Endothelial cell of umbilical vein (primary cell): ENCODE data around the gene CHIT1. TPM values are rescaled to one million over a fixed set of nuclear protein-coding genes. Genes with fewer than 3 reads are reported as not detected.

ENCODE experiments used
- BruUV-seq: library from RNA; stranded (reverse); fragments of 400-500 nt; replicated peaks from 2 replicates; lab custom pipeline; 2021; lab: Mats Ljungman, UMichigan
- CTCF ChIA-PET: fragments of 300-600, 350-600 bp; sonication (Branson Sonifier 250); formaldehyde crosslinking; loops from one replicate; lab custom pipeline; 2021; ENCODE audit warnings: antibody characterized with exemption, inconsistent platforms; lab: Charles Lee
- POLR2A ChIA-PET: fragments of 300-600, 350-600 bp; sonication (Branson Sonifier 250); formaldehyde crosslinking; loops from one replicate; lab custom pipeline; 2021; ENCODE audit warnings: antibody characterized with exemption, inconsistent platforms; lab: Charles Lee
- DNase-seq: peaks from one replicate; pipeline ENCODE4 v3.0.0-alpha.2; 2011; ENCODE audit warnings: low read depth, low spot score
- FAIRE-seq: peaks from 2 replicates; lab custom pipeline; 2011; peaks lifted over from hg19 to GRCh38; lab: Jason Lieb, UNC
- H2AFZ ChIP-seq: 2 replicates; pipeline ENCODE4 v1.6.0; 2012; ENCODE audit warnings: low read depth, low read length, control low read depth, inconsistent platforms
- H3K27ac ChIP-seq: 2 replicates; pipeline ENCODE4 v1.5.1; 2011; ENCODE audit warnings: low read depth, mild to moderate bottlenecking, control low read depth, low read length, moderate library complexity; ENCODE audit not compliant: insufficient read depth
- H3K27me3 ChIP-seq, 2 experiments: 2 replicates each; pipeline versions ENCODE4 v1.6.0 to v1.6.1; 2011; ENCODE audit warnings: low read length in 2 of 2, mixed read lengths in 1 of 2; ENCODE audit not compliant: control insufficient read depth in 2 of 2, insufficient read depth in 2 of 2
- H3K36me3 ChIP-seq, 2 experiments: 2 replicates in 1 of 2; 3 replicates in 1 of 2; pipeline ENCODE4 v1.5.1; 2011; ENCODE audit warnings: low read length in 2 of 2, mild to moderate bottlenecking in 1 of 2, moderate library complexity in 1 of 2; ENCODE audit not compliant: control insufficient read depth in 2 of 2, insufficient read depth in 2 of 2; ENCODE audit errors: extremely low read depth in 1 of 2
- H3K4me1 ChIP-seq: 3 replicates; pipeline ENCODE4 v1.5.1; 2011; ENCODE audit warnings: mild to moderate bottlenecking, low read length; ENCODE audit not compliant: control insufficient read depth, insufficient read depth; ENCODE audit errors: extremely low read depth
- H3K4me2 ChIP-seq: 2 replicates; pipeline ENCODE4 v1.6.1; 2011; ENCODE audit warnings: low read length, control low read depth, mixed read lengths; ENCODE audit not compliant: insufficient read depth
- H3K4me3 ChIP-seq, 3 experiments: fragments of 200-600 bp in 1 of 3; sonication (generic), shearing (Covaris generic) in 1 of 3; replicated peaks in 1 of 3; 2 replicates each; pipeline ENCODE4 v1.5.1; 2011 to 2016; ENCODE audit warnings: control low read depth in 3 of 3, low read length in 3 of 3, mild to moderate bottlenecking in 2 of 3, inconsistent platforms in 1 of 3, low read depth in 1 of 3, moderate library complexity in 1 of 3; ENCODE audit not compliant: insufficient read depth in 1 of 3
- H3K79me2 ChIP-seq: 2 replicates; pipeline ENCODE4 v1.6.0; 2012; ENCODE audit warnings: low read length, inconsistent platforms; ENCODE audit not compliant: control insufficient read depth, insufficient read depth
- H3K9ac ChIP-seq: replicated peaks from 2 replicates; pipeline ENCODE3; 2011; ENCODE audit warnings: low read length, control low read depth; ENCODE audit not compliant: insufficient read depth; ENCODE audit errors: extremely low read depth
- H3K9me1 ChIP-seq: replicated peaks from 3 replicates; pipeline ENCODE4 v1.6.0; 2011; ENCODE audit warnings: mild to moderate bottlenecking, low read length; ENCODE audit not compliant: control insufficient read depth, insufficient read depth; ENCODE audit errors: extremely low read depth
- H3K9me3 ChIP-seq: replicated peaks from 2 replicates; pipeline ENCODE4 v1.5.1; 2012; ENCODE audit warnings: low read length, inconsistent platforms; ENCODE audit not compliant: control insufficient read depth, insufficient read depth
- H4K20me1 ChIP-seq: replicated peaks from 2 replicates; pipeline ENCODE3; 2011; ENCODE audit warnings: mild to moderate bottlenecking, low read length; ENCODE audit not compliant: control insufficient read depth, insufficient read depth; ENCODE audit errors: extremely low read depth
- FOS ChIP-seq: IDR thresholded peaks from 2 replicates; pipeline ENCODE4 v1.6.1; 2011; ENCODE audit warnings: mild to moderate bottlenecking, low read length, moderate library complexity, borderline replicate concordance; ENCODE audit not compliant: insufficient read depth
- GATA2 ChIP-seq: IDR thresholded peaks from 2 replicates; pipeline ENCODE4 v1.7.0; 2011; ENCODE audit warnings: low read depth, mild to moderate bottlenecking, moderate library complexity, mixed read lengths, low read length; ENCODE audit not compliant: insufficient read length, insufficient read depth
- MYC ChIP-seq: IDR thresholded peaks from one replicate; pipeline ENCODE4 v1.6.1; 2011; ENCODE audit warnings: mild to moderate bottlenecking, low read depth, low read length
- POLR2A ChIP-seq: IDR thresholded peaks from 2 replicates; pipeline ENCODE4 v1.6.1; 2012; ENCODE audit warnings: low read depth, mild to moderate bottlenecking, control low read depth, low read length
- dilution Hi-C: fragments of 300-500 bp; cut with MboI; formaldehyde crosslinking; loops from one replicate; pipeline ENCODE4 v1.15.0; 2019; ENCODE audit warnings: low sequenced_read_pairs; ENCODE audit not compliant: extremely low pct_ligation_motif_present
- intact Hi-C: fragments of 100-400 bp; cut with micrococcal nuclease; formaldehyde crosslinking; loops from one replicate; pipeline ENCODE4 v1.10.0; 2022
- polyA plus RNA-seq, 4 experiments: library from polyadenylated mRNA; depleted of rRNA in 3 of 4; stranded (reverse) in 3 of 4; unstranded in 1 of 4; fragments of >200 nt; gene quantifications; 2 replicates each; pipeline versions ENCODE4 v1.2.1 to v1.2.3, GENCODE V29; 2011 to 2012; ENCODE audit warnings: missing spikeins in 1 of 4
- total RNA-seq: library from RNA; stranded (reverse); gene quantifications from 2 replicates; pipeline ENCODE4 v1.2.3, GENCODE V29; 2021
- TF ChIP-seq, protein P1 (sequence below): IDR thresholded peaks from 2 replicates; pipeline ENCODE4 v1.6.1; 2011; ENCODE audit not compliant: insufficient read depth, insufficient read length
- TF ChIP-seq, protein P2 (sequence below), 2 donors: IDR thresholded peaks; 1 replicate in 1 of 2; 2 replicates in 1 of 2; pipeline ENCODE4 v1.5.1; 2011; ENCODE audit warnings: low read length in 2 of 2, mild to moderate bottlenecking in 2 of 2, moderate library complexity in 2 of 2, control low read depth in 1 of 2, inconsistent platforms in 1 of 2, low read depth in 1 of 2; ENCODE audit not compliant: insufficient read depth in 1 of 2; ENCODE audit errors: extremely low read depth in 1 of 2

CHIT1 gene
- total and polyA plus RNA-seq, 2 donors (not counting 3 experiments of a cell fraction or from before 2014, with no cell fraction given): not detected

DNA sequence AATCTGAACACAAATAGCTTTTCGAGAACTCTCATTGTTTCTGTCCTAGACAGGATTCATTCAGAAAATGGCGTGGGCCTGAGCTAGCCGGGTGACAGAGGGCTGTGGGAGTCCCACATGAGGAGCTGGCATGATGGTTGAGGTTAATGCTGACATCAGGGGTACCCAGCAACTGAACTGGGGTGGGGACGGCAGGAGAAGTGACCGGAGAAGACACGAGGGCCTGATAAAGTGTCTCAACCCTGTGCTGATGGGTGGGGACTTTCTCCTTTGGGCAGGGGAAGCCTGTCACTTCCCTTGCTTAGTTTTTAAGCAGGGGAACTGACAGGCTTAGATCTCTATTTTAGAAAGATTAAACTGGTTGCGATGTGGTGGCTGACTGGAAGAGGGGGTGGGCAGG lies 14.6 kb downstream of the CHIT1 start:
- no peaks in the 10 kb centered on the region for H3K9me1 ChIP-seq
- H3K4me1 ChIP-seq: no peaks in the 10 kb centered on the region
- no peak overlapping the region for H2AFZ ChIP-seq
- H3K4me2 ChIP-seq: no peak overlapping the region
- CTCF ChIA-PET: interaction anchor here (0.9 to 8.7 kb wide), 14 partner anchors 8 to 187 kb away, joined by 3 to 363 read pairs (median 13); partner anchors contain the start of gene MYOG
- no peaks in the 10 kb centered on the region for H4K20me1 ChIP-seq
- H3K27ac ChIP-seq: no peak overlapping the region
- H3K9ac ChIP-seq: no peak overlapping the region
- FAIRE-seq (no peak), DNase-seq (no peak)
- no peaks in the 10 kb centered on the region for H3K9me3 ChIP-seq
- POLR2A ChIA-PET: no interaction called here
- no peaks in the 10 kb centered on the region for H3K79me2 ChIP-seq
- no peaks in the 10 kb centered on the region for H3K36me3 ChIP-seq
- BruUV-seq: no TSS peak
- intact Hi-C loops (no loop called here), dilution Hi-C loops (no loop called here)
- peaks cover 1 to 6% of the 10 kb centered on the region in 2 experiments for H3K27me3 ChIP-seq
- H3K4me3 ChIP-seq: no peak overlapping the region
- TF ChIP-seq, protein P1, sequence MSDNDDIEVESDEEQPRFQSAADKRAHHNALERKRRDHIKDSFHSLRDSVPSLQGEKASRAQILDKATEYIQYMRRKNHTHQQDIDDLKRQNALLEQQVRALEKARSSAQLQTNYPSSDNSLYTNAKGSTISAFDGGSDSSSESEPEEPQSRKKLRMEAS: no peak
- no peak for TF ChIP-seq FOS
- no peak for TF ChIP-seq POLR2A
- TF ChIP-seq, protein P2, sequence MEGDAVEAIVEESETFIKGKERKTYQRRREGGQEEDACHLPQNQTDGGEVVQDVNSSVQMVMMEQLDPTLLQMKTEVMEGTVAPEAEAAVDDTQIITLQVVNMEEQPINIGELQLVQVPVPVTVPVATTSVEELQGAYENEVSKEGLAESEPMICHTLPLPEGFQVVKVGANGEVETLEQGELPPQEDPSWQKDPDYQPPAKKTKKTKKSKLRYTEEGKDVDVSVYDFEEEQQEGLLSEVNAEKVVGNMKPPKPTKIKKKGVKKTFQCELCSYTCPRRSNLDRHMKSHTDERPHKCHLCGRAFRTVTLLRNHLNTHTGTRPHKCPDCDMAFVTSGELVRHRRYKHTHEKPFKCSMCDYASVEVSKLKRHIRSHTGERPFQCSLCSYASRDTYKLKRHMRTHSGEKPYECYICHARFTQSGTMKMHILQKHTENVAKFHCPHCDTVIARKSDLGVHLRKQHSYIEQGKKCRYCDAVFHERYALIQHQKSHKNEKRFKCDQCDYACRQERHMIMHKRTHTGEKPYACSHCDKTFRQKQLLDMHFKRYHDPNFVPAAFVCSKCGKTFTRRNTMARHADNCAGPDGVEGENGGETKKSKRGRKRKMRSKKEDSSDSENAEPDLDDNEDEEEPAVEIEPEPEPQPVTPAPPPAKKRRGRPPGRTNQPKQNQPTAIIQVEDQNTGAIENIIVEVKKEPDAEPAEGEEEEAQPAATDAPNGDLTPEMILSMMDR (IDR thresholded peaks at IDR 0.05; ENCODE audit: extremely low read depth in 1 of 2, insufficient read depth in 1 of 2, low read depth in 1 of 2, low read length in 2 of 2): no peak
- TF ChIP-seq MYC: no peak
- TF ChIP-seq GATA2: no peak
